ENCODE measurements around the gene TMEM117. TPM values are rescaled to one million over a fixed set of nuclear protein-coding genes. Genes with fewer than 3 reads are reported as not detected.
"Not testable (repeated sequence)": the region's sequence is repeated elsewhere in the genome, so short reads cannot be mapped to it uniquely, and the experiment has no call there.

The TMEM117 gene
- total RNA-seq, 1 experiment from 2014 or later, result 5.9 TPM

DNA sequence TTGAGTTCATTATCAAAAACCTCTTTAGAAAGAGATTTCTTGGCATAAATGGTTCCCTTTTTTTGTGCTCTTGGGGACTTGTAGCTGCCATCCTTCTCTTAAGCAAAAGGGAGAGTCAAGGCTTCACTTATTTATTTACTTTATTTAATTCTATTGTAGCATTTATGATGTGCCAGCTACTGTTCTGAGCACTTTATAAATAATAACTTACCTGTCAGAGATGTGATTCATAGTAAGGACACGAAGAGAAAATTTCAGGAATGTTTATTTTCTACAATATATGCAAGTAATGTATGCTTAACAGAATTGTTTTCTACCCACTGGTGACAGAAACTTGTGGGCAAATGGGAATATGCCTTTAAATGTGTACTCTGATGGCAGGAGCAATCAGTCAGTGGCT lies 33.3 kb downstream of the TMEM117 start:
- H3K36me3 ChIP-seq (ENCODE audit: insufficient read depth, low read length, poor library complexity, severe bottlenecking), result no peaks in the 10 kb centered on the region
- ChIA-PET CTCF (no interaction called here), POLR2A (ENCODE audit: low non-redundant PET) (no interaction called here)
- no peaks in the 10 kb centered on the region for H3K9me3 ChIP-seq (ENCODE audit: low read depth, low read length, poor library complexity, severe bottlenecking)
- no peak for DNase-seq (ENCODE audit: low spot score)
- no peak overlapping the region for H3K4me3 ChIP-seq (ENCODE audit: low read depth, low read length, poor library complexity, severe bottlenecking)
- no peaks in the 10 kb centered on the region for H3K4me1 ChIP-seq (ENCODE audit: insufficient read depth, low read length, poor library complexity, severe bottlenecking)
- no peak for TF ChIP-seq EZH2 (IDR thresholded peaks at IDR 0.05; ENCODE audit: borderline replicate concordance, low read depth, low read length, poor library complexity, severe bottlenecking)
- TF ChIP-seq, protein P1, sequence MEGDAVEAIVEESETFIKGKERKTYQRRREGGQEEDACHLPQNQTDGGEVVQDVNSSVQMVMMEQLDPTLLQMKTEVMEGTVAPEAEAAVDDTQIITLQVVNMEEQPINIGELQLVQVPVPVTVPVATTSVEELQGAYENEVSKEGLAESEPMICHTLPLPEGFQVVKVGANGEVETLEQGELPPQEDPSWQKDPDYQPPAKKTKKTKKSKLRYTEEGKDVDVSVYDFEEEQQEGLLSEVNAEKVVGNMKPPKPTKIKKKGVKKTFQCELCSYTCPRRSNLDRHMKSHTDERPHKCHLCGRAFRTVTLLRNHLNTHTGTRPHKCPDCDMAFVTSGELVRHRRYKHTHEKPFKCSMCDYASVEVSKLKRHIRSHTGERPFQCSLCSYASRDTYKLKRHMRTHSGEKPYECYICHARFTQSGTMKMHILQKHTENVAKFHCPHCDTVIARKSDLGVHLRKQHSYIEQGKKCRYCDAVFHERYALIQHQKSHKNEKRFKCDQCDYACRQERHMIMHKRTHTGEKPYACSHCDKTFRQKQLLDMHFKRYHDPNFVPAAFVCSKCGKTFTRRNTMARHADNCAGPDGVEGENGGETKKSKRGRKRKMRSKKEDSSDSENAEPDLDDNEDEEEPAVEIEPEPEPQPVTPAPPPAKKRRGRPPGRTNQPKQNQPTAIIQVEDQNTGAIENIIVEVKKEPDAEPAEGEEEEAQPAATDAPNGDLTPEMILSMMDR (conservative IDR thresholded peaks at IDR 0.05; ENCODE audit: low read depth, low read length), result no peak
- no peak overlapping the region for H3K27ac ChIP-seq (ENCODE audit: low read depth, low read length, poor library complexity, severe bottlenecking)
- no TSS peak for BruUV-seq (replicated peaks)
- intact Hi-C loops (cut with micrococcal nuclease; ENCODE audit: unreplicated experiment), result no loop called here
- H3K27me3 ChIP-seq (replicated peaks; ENCODE audit: insufficient read depth, low read depth, low read length, poor library complexity), result no peaks in the 10 kb centered on the region

DNA sequence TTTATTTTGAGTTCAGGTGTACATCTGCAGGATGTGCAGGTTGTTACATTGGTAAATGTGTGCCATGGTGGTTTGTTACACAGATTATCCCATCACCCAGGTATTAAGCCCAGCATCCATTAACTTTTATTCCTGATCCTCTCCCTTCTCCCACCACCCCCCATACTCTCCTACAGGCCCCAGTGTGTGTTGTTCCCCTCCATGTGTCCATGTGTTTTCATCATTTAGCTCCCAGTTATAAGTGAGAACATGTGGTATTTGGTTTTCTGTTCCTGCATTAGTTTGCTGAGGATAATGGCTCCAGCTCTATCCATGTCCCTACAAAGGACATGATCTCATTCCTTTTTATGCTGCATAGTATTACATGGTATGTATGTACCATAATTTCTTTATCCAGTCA lies 33.9 kb downstream of the TMEM117 start:
- BruUV-seq (replicated peaks); H3K9me3 ChIP-seq (ENCODE audit: low read depth, low read length, poor library complexity, severe bottlenecking); DNase-seq (ENCODE audit: low spot score); H3K27ac ChIP-seq (ENCODE audit: low read depth, low read length, poor library complexity, severe bottlenecking); H3K4me1 ChIP-seq (ENCODE audit: insufficient read depth, low read length, poor library complexity, severe bottlenecking); CTCF ChIA-PET; POLR2A ChIA-PET (ENCODE audit: low non-redundant PET); intact Hi-C loops (cut with micrococcal nuclease; ENCODE audit: unreplicated experiment); H3K36me3 ChIP-seq (ENCODE audit: insufficient read depth, low read length, poor library complexity, severe bottlenecking); H3K27me3 ChIP-seq (replicated peaks; ENCODE audit: insufficient read depth, low read depth, low read length, poor library complexity); H3K4me3 ChIP-seq (ENCODE audit: low read depth, low read length, poor library complexity, severe bottlenecking): not testable (repeated sequence)

DNA sequence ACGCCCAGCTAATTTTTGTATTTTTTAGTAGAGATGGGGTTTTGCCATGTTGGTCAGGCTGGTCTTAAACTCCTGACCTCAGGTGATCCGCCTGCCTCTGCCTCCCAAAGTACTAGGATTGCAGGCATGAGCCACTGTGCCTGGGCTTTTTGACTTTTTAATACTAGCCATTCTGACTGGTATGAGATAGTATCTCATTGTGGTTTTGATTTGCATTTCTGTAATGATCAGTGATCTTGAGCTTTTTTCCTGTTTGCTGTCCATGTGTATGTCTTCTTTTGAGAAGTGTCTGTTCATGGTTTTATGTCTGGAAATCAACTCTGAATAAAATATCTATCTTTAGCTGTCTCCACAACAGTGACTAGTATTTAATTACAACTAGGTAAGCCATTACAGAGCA lies 35.4 kb downstream of the TMEM117 start:
- H3K9me3 ChIP-seq (ENCODE audit: low read depth, low read length, poor library complexity, severe bottlenecking); H3K4me1 ChIP-seq (ENCODE audit: insufficient read depth, low read length, poor library complexity, severe bottlenecking); H3K36me3 ChIP-seq (ENCODE audit: insufficient read depth, low read length, poor library complexity, severe bottlenecking); CTCF ChIA-PET; H3K27me3 ChIP-seq (replicated peaks; ENCODE audit: insufficient read depth, low read depth, low read length, poor library complexity); POLR2A ChIA-PET (ENCODE audit: low non-redundant PET); DNase-seq (ENCODE audit: low spot score); intact Hi-C loops (cut with micrococcal nuclease; ENCODE audit: unreplicated experiment); H3K4me3 ChIP-seq (ENCODE audit: low read depth, low read length, poor library complexity, severe bottlenecking); BruUV-seq (replicated peaks); H3K27ac ChIP-seq (ENCODE audit: low read depth, low read length, poor library complexity, severe bottlenecking): not testable (repeated sequence)

DNA sequence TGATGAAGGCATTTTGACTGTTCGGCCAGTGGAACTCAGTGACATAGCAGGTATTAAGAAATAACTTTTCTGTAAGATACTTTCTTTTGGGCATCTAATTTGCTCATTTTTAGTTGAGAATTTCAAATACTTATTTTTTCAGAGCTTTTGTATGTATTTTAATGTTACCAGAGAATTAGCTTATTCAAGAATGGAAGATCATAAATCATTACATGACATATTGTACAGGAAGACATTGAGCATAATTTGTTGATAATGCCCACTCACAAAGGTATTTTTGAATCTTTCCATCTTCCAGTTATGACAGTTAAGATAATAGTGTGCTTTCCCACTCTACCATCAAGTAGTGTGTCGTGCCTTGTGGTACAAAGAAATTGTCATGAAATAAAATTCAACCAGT lies 36.5 kb downstream of the TMEM117 start:
- ChIA-PET POLR2A (ENCODE audit: low non-redundant PET) (no interaction called here), CTCF (no interaction called here)

More for the DNA sequence above, 36.5 kb downstream of the TMEM117 start:
- Histone ChIP-seq H3K4me3 (ENCODE audit: low read depth, low read length, poor library complexity, severe bottlenecking) (no peak overlapping the region), H3K27ac (ENCODE audit: low read depth, low read length, poor library complexity, severe bottlenecking) (no peak overlapping the region), H3K9me3 (ENCODE audit: low read depth, low read length, poor library complexity, severe bottlenecking) (no peaks in the 10 kb centered on the region), H3K4me1 (ENCODE audit: insufficient read depth, low read length, poor library complexity, severe bottlenecking) (no peaks in the 10 kb centered on the region), H3K27me3 (replicated peaks; ENCODE audit: insufficient read depth, low read depth, low read length, poor library complexity) (no peaks in the 10 kb centered on the region), H3K36me3 (ENCODE audit: insufficient read depth, low read length, poor library complexity, severe bottlenecking) (no peaks in the 10 kb centered on the region)
- intact Hi-C loops (cut with micrococcal nuclease; ENCODE audit: unreplicated experiment), result no loop called here
- DNase-seq (ENCODE audit: low spot score), result no peak
- BruUV-seq (replicated peaks), result no TSS peak
- no peak for TF ChIP-seq EZH2 (IDR thresholded peaks at IDR 0.05; ENCODE audit: borderline replicate concordance, low read depth, low read length, poor library complexity, severe bottlenecking)
- TF ChIP-seq, protein P1 (conservative IDR thresholded peaks at IDR 0.05; ENCODE audit: low read depth, low read length), result no peak

All from A673 (cell line).